C1 segment of cervical spinal cord (tissue), 14 donors: ENCODE data around the gene ATF2.

Experiments used
- DNase-seq, 14 donors: peaks; one replicate each; lab custom pipeline; 2025; lab: John Stamatoyannopoulos, UW

ATF2 gene, protein sequence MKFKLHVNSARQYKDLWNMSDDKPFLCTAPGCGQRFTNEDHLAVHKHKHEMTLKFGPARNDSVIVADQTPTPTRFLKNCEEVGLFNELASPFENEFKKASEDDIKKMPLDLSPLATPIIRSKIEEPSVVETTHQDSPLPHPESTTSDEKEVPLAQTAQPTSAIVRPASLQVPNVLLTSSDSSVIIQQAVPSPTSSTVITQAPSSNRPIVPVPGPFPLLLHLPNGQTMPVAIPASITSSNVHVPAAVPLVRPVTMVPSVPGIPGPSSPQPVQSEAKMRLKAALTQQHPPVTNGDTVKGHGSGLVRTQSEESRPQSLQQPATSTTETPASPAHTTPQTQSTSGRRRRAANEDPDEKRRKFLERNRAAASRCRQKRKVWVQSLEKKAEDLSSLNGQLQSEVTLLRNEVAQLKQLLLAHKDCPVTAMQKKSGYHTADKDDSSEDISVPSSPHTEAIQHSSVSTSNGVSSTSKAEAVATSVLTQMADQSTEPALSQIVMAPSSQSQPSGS

DNA sequence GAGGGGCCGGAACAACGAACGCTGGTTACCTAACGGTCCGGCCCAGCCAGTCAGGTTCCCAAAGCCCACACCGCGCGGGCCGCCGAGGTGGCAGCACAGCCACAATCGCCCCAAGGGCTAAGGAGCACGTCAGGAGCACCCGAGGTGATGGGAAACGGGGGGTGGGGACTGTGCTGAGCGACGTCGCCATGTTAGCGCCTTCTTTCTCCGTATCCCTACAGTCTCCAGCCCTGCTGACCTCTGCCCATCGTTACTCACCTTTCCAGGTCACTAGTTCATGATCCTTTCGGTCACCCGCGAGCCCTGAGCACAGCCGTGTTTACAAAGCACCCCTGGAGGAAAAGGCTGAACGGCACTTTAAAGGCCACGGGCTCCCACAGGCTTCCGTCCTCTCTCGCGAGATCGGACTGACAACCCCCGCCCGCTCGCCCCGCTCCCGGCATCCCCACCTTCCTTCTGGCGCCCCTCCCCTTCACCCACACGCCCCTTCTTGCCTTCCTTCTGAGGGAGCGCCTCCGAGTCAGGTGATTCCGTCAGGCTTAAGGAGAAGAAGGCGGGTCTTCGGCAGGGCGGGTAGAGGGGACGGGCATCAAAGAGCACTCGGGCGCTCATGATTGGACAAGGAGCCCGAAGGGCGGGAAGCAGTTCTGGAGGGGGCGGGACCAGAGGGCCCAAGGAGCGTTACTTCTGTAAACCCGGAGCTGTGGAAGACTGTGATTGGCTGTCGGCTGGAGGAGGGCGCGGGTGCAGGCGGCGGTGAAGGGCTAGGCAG is at the start of gene ATF2:
Gene ATF2 (minus strand): TSS at position 412 of the 772 bp plus-strand sequence. CDS start 31,760 bp downstream, outside the sequence.
- DNase-seq = peak; percentile 69 to 99 (median 94)

DNA sequence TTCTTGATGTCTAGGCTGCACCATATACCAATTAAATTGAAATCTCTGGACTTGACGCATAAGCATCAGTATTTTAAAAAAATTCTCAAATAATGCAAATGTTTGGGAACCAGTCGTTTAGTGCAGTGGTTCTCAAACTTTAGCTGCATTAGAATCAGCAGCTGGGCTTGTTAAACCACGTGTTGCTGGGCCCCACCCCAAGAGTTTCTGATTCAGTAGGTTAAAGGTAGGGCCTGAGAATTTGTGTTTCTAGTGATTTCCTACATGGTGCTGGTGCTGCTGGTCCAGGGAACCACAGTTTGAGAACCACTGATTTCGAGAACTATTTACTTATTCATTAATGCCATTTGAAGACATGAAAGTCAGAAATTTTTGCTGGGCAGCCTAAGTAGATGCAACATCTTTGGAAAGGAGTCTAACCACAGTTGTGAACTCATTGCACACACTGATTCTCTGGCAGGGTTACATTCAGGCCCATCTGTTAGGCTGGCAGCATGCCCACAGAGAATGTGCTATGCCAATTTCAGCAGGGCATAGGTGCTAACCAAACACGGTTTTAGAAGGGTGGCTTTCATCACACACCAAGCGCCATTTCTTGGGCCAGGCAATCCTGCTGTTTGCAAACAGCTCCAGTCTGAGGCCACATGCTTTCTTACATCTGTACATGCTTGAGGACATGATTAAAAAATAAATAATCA is 39.9 kb upstream of the ATF2 start:
- peak in 5 of 14 donors; percentile 0 to 96 (median 14) for DNase-seq

GRCh38 chr2:175206866-175207265 is 38.9 kb upstream of the ATF2 start:
- DNase-seq = peak in 1 of 14 donors; percentile 50

- DNase-seq = no peak
These were observed 37.5 kb upstream of the ATF2 start for GRCh38 chr2:175205523-175205922.

DNA sequence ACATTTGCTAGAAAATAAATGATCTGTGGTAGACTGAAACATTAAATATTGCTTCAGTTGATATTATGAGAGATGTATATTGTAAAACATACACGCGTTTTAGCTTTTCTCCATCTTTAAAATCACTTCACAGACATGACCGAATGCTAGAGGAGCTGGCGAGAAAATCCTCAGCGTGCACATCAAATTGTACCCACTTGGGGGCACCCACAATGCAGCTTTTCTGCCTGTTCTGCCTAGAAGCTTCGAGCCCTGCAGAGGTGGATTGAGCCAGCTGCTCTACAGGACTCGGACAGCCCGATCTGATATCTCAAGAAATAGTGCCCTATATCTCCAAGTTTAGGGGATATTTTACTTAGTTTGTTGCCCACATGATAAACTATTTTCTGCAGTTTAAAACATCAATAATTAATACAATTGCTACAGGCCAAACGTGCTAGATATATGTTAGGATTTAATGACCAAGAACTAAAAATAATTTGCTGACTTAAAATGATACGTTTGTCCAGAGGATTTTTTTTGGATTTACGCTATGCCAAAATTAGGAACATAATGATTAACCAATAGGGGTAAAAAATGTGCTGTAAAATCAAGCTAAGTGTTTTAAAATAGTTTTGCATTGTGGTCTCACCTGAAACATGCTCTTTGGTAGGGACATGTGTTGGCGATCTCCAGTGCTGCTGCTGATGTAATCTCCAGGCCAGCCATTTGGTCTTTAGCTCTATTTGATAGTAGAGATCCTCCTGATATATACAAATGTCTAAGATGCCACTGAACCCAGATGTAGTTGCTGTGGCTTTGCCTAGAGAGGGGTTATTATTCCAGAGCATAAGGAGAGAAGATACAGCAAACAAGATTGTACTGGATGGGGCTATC is 35.9 kb upstream of the ATF2 start:
- DNase-seq = peak in 8 of 14 donors; percentile 0 to 47 (median 6)

DNA sequence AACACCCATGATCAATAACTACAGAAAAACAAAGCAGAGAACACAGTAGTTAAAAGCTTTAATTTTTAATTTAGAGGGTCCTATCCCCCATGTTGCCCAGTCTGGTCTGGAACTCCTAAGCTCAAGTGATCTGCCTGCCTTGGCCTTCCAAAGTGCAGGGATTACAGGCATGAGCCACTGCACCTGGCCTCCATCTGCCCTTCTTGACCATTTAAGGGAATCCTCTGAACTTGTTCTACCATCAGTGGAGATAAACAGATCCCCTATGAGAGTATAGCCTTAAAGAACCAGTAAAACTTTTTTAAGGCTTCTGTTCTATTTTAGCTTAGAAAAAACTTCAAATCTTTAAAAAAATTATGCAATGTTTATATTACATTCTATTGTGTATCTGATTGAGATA is 27.0 kb upstream of the ATF2 start:
- no peak for DNase-seq

DNA sequence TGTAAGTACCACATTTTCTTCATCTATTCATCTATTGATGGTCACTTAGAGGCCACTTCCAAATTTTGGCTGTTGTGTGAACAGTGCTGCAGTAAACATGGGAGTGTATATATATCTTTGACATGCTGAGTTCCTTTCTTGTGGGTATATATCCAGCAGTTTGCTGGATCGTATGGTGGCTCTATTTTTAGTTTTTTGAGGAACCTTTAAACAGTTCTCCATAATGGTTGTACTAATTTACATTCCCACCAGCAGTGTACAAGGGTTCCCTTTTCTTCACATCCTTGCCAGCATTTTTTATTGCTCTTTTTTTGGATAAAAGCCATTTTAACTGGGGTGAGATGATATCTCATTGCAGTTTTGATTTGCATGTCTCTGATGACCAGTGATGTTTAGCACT is 20.8 kb upstream of the ATF2 start:
- no peak for DNase-seq

- DNase-seq = no peak
These were observed 19.4 kb upstream of the ATF2 start for GRCh38 chr2:175187378-175187777.

DNA sequence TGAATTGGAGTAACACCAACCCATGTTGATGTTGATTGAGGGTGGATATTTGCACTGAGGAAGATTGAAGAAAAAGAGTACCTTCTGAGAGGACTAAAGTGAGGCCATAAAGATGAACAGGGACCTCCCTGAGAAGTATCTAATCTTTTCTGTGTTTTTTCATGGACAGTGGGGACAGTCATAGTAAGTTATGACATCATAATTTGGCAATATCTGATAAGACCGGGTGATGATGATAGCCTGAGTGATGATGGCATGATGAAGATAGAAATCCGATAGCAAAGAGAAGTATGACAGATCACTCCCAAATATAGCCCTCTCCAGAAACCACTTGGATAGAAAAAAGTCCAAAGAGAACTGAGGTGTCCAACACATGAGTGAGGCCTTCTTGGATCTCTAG is 15.7 kb upstream of the ATF2 start:
- no peak for DNase-seq

- peak in 1 of 14 donors; percentile 26 for DNase-seq
These were observed 13.9 kb upstream of the ATF2 start for GRCh38 chr2:175181877-175182308.

GRCh38 chr2:175181104-175181876 is 13.3 kb upstream of the ATF2 start, which contains the start of gene ATP5MC3:
ATP5MC3 (minus strand) TSS chr2:175181710; CDS start chr2:175181393, 317 bp downstream.
- DNase-seq = peak; percentile 60 to 95 (median 88)

- DNase-seq = peak in 4 of 14 donors; percentile 23 to 56 (median 33)
These were observed 12.7 kb upstream of the ATF2 start for GRCh38 chr2:175180701-175181103.

DNA sequence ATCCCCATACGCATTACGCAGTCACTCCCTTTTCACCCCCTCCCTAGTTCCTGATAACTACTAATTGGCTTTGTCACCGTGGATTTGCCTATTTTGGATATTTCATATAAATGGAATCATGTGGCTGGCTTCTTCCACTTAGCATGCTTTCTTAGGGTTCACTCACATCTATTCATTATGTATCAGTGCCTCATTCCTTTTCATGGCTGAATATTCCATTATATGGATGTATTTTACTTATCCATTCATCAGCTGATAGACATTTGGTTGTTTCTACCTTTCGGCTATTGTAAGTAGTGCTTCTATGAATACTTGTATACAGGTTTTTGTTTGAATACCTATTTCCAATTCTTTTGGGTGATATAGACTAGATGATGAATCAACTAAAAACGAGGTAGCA is 8.6 kb upstream of the ATF2 start:
- no peak for DNase-seq

DNA sequence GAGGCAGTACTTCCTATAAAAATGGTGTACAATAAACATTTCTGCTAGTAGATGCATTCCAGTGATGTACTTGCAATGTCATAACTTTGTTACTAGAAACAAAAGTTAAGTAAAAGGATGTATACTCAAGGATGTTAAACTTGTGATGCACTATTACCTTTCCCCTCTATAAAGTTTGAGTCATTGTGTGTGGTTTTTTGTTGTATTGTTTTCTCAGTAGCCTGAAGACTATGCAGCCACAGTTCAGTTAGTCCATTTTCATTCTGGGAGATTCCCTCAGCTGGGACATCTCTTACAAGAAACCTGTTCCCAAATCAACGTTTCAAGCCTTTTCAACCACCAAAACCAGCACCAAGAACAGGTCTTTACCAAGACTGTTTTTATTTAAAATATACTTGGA is 7.9 kb upstream of the ATF2 start:
- DNase-seq = no peak

DNA sequence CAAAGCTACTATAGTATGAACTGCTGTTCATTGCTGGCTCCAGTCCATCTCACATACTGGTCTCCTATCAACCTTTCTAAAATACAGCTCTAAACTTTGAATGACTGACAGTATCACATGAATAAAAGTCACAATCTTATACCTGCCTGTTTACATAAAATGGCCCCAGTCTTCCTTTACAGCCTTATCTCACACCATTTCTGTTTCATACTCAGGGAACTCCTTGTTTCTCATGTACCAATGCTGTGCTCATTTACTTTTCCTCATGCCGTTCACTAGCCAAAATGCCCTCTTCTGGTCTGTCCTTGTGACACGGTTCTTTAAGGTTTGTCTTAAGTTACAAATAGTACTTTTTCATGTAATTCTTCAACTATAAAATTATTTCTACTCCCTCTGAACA is 7.3 kb upstream of the ATF2 start:
- no peak for DNase-seq

- no peak for DNase-seq
These were observed 2.8 kb upstream of the ATF2 start for GRCh38 chr2:175170659-175171304.

GRCh38 chr2:175169191-175169590 is 1.2 kb upstream of the ATF2 start:
- DNase-seq = no peak

DNA sequence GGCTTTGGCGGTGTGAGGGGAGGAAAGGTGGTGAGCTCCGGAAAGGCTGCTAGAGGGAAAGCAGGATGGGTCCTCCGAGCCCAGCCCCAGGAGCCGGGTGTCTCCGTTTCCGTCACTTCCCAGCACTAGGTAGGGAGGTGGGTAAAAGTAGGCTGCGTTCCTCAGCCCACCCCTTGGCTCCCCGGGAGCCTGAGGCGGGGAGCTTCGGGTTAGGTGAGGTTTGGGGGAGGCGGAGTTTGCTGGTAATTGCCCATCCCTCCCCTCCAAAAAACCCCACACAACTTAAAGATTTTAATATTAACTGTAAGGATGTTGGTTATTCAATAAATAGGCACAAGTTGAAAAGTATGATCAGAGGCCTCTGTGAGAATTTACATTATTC is 552 bp upstream of the ATF2 start:
- no peak for DNase-seq

DNA sequence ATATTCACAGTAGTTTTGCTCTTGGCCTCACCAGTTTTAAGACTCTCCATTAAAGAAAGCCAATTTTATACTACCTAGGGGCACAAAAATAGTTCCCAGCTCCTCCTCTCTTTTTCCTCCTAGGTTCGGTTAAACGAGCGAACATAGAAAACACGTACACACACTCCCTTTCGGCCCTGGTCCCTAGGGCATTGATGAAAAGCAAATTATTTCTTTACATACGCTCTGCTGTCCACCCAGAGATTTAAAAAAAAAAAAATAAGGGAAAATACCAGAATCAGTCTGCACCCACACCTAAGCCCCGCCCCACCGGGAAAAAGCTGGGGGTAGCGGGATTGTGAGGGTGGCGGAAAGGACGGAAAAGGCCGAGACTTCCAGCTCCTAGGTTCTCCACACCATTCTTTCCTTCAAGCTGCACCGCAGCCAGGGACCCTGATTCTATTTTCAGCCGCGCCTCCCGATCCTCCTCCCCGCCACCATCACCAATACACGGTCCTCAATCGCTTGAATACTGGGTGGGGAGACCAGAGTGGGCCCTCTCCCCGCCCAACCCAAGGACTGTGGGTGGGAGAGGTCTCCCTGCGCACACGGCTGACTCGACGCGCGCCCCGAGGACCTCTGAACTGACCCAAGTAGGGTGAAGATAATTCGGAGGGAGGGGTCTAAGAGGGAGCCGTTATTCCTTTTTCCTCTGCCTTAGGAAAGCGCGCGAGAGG is 769 bp downstream of the ATF2 start:
- DNase-seq = peak in 9 of 14 donors; percentile 28 to 70 (median 61)
